Measurements from ENCODE around the gene PRLHR. TPM values are rescaled to one million over a fixed set of nuclear protein-coding genes. Genes with fewer than 3 reads are reported as not detected.

The PRLHR gene
- polyA plus RNA-seq, 3 donors = not detected

DNA sequence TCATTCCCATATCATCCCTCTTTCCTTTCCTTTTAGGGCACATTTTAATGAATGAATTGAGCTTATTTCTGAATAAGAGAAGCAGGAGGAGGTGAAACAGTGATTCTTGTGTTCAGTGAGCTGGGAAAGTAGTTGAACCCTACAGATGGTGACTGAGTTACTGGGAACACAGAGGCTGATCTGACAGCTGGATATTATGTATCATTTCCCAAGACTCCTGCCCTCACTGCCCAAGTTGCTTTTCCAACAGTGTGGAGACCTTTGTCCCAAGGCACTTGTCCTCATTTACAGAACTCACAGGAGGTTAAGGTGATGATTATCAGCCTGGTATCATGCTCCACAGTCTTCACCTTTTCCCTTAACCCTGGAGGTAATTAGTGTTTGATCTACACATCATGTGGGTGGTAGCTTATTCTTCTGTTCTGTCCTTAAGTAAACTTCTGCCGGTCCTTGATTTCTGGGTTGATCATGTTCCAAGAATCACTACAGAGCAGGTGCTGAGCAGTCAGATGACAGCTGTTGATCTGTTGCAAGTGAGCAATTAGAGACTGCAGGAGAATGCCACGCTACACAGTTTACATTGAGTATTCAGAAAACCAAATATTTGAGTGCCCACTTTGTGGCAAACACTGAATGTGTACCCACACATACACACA lies 2.6 kb downstream of the PRLHR start:
- Histone ChIP-seq H3K79me2 (ENCODE audit: insufficient read depth, low read length) (no peaks in the 10 kb centered on the region), H3K9ac (ENCODE audit: insufficient read depth, low read length, poor library complexity, severe bottlenecking) (no peak overlapping the region), H3K27ac (ENCODE audit: low read depth in 1 of 2, low read length in 2 of 2) (no peak overlapping the region), H3K4me3 (replicated peaks in 1 of 3; ENCODE audit: low read depth in 2 of 3, low read length in 3 of 3) (no peak overlapping the region), H3K4me2 (replicated peaks; ENCODE audit: extremely low read depth, low read length, poor library complexity, severe bottlenecking) (no peak overlapping the region), H3K36me3 (replicated peaks in 1 of 2; ENCODE audit: control insufficient read depth in 1 of 2, insufficient read depth in 2 of 2, low read length in 2 of 2) (no peaks in the 10 kb centered on the region), H4K20me1 (ENCODE audit: insufficient read depth, low read length) (no peaks in the 10 kb centered on the region), H2AFZ (ENCODE audit: insufficient read depth, low read depth, low read length, poor library complexity, severe bottlenecking) (no peak overlapping the region), H3K9me3 (replicated peaks in 1 of 2; ENCODE audit: control insufficient read depth in 1 of 2, insufficient read depth in 1 of 2, low read length in 2 of 2) (peaks cover 10 to 29% of the 10 kb centered on the region in 2 donors), H3K4me1 (ENCODE audit: control insufficient read depth in 1 of 2, insufficient read depth in 2 of 2, low read length in 2 of 2) (no peaks in the 10 kb centered on the region), H3K27me3 (ENCODE audit: control insufficient read depth in 2 of 2, insufficient read depth in 2 of 2, low read length in 2 of 2) (peaks cover 28 to 63% of the 10 kb centered on the region in 2 donors)
- Mint-ChIP-seq H3K9me3 (peaks cover 8 to 24% (median 17%) of the 10 kb centered on the region in 7 donors), H3K4me3 (no peak overlapping the region), H3K36me3 (peaks cover 6 to 7% of the 10 kb centered on the region in 2 donors), H3K27me3 (ENCODE audit: low read depth in 3 of 3) (peaks cover 58 to 65% (median 62%) of the 10 kb centered on the region in 3 donors), H3K4me1 (peaks cover 1% of the 10 kb centered on the region), H3K27ac (no peak overlapping the region)
- TF ChIP-seq, protein P1, sequence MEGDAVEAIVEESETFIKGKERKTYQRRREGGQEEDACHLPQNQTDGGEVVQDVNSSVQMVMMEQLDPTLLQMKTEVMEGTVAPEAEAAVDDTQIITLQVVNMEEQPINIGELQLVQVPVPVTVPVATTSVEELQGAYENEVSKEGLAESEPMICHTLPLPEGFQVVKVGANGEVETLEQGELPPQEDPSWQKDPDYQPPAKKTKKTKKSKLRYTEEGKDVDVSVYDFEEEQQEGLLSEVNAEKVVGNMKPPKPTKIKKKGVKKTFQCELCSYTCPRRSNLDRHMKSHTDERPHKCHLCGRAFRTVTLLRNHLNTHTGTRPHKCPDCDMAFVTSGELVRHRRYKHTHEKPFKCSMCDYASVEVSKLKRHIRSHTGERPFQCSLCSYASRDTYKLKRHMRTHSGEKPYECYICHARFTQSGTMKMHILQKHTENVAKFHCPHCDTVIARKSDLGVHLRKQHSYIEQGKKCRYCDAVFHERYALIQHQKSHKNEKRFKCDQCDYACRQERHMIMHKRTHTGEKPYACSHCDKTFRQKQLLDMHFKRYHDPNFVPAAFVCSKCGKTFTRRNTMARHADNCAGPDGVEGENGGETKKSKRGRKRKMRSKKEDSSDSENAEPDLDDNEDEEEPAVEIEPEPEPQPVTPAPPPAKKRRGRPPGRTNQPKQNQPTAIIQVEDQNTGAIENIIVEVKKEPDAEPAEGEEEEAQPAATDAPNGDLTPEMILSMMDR (IDR thresholded peaks at IDR 0.05) = no peak
- intact Hi-C loops (cut with micrococcal nuclease) = no loop called here
- 100% methylated on average over 1 of the region's 2 CpGs for WGBS (ENCODE audit: insufficient coverage)
- no peak for DNase-seq

DNA sequence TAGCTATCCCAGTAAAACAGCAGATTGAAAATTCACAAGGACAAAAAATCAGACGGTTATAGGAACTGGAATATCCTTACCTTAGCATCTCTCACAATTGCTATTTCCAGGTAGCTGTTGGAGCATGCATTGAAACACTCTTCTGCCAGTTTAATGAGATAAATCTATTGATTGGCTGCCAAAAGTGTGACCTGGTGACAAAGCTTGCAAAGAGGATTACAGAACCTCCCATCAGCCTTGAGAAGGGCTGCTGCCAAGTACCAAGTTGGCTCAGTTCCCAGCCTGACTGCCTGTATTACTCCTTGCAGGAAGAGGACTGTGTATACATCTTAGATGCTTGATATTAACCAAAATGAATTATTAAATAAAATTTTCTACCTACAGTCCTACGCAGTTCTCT lies 5.1 kb downstream of the PRLHR start:
- intact Hi-C loops (cut with micrococcal nuclease) = no loop called here
- TF ChIP-seq, protein P1 (IDR thresholded peaks at IDR 0.05) = no peak
- peaks cover 36 to 50% (median 45%) of the 10 kb centered on the region in 3 donors for H3K27me3 Mint-ChIP-seq (ENCODE audit: low read depth in 3 of 3)
- peaks cover 8 to 42% of the 10 kb centered on the region in 2 donors for H3K27me3 ChIP-seq (ENCODE audit: control insufficient read depth in 2 of 2, insufficient read depth in 2 of 2, low read length in 2 of 2)
- peaks cover 1% of the 10 kb centered on the region for H3K4me1 Mint-ChIP-seq
- H3K36me3 Mint-ChIP-seq = peaks cover 3 to 6% of the 10 kb centered on the region in 2 donors
- peaks cover 8 to 10% of the 10 kb centered on the region in 2 donors for H3K9me3 ChIP-seq (replicated peaks in 1 of 2; ENCODE audit: control insufficient read depth in 1 of 2, insufficient read depth in 1 of 2, low read length in 2 of 2)
- no peak overlapping the region for H3K4me3 ChIP-seq (replicated peaks in 1 of 3; ENCODE audit: low read depth in 2 of 3, low read length in 3 of 3)
- no peaks in the 10 kb centered on the region for H3K36me3 ChIP-seq (replicated peaks in 1 of 2; ENCODE audit: control insufficient read depth in 1 of 2, insufficient read depth in 2 of 2, low read length in 2 of 2)
- H3K79me2 ChIP-seq (ENCODE audit: insufficient read depth, low read length) = no peaks in the 10 kb centered on the region
- H4K20me1 ChIP-seq (ENCODE audit: insufficient read depth, low read length) = no peaks in the 10 kb centered on the region
- peaks cover 8 to 19% (median 12%) of the 10 kb centered on the region in 7 donors for H3K9me3 Mint-ChIP-seq
- H3K4me1 ChIP-seq (ENCODE audit: control insufficient read depth in 1 of 2, insufficient read depth in 2 of 2, low read length in 2 of 2) = no peaks in the 10 kb centered on the region
- H3K27ac Mint-ChIP-seq = no peak overlapping the region
- H3K4me2 ChIP-seq (replicated peaks; ENCODE audit: extremely low read depth, low read length, poor library complexity, severe bottlenecking) = no peak overlapping the region
- H2AFZ ChIP-seq (ENCODE audit: insufficient read depth, low read depth, low read length, poor library complexity, severe bottlenecking) = no peak overlapping the region
- no peak overlapping the region for H3K9ac ChIP-seq (ENCODE audit: insufficient read depth, low read length, poor library complexity, severe bottlenecking)
- no peak overlapping the region for H3K27ac ChIP-seq (ENCODE audit: low read depth in 1 of 2, low read length in 2 of 2)
- 40% methylated on average over 1 of the region's 2 CpGs for WGBS (ENCODE audit: insufficient coverage)
- H3K4me3 Mint-ChIP-seq = no peak overlapping the region
- DNase-seq = no peak
